AG09319 (cell line): ENCODE measurements around the gene GYPB.
"Not testable (repeated sequence)": the region's sequence is repeated elsewhere in the genome, so short reads cannot be mapped to it uniquely, and the experiment has no call there.

ENCODE experiments used
- DNase-seq: peaks from one replicate; pipeline ENCODE4 v3.0.0-alpha.2; 2010; ENCODE audit warnings: low read depth; ENCODE audit errors: extremely low read depth
- CTCF ChIP-seq: IDR thresholded peaks from 2 replicates; pipeline ENCODE4 v1.5.1; 2011; ENCODE audit warnings: low read depth, mild to moderate bottlenecking, inconsistent platforms, low read length, moderate library complexity

GYPB gene

GRCh38 chr4:143986180-143986579 lies 33.0 kb downstream of the GYPB start:
- no peak for DNase-seq
- no peak for TF ChIP-seq CTCF

DNA sequence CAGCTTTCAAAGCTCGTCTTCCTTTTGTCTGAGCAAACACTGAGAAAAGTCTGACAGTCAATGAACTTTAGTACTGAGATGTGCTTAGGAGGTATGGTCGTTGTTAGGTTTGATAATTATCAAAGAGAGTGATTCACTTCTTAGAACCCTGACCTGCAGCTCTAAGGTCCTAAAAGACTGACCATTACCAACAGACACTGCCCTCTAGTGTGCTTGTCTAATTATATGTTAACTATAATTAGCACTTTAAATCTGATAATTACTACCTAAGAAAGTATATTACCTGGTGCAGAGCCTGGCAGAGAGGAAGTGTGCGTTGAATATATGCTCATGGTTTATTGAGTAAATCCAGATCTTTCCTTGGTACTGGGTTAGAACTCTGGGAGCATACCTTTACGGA lies 38.4 kb downstream of the GYPB start:
- DNase-seq: not testable (repeated sequence)

DNA sequence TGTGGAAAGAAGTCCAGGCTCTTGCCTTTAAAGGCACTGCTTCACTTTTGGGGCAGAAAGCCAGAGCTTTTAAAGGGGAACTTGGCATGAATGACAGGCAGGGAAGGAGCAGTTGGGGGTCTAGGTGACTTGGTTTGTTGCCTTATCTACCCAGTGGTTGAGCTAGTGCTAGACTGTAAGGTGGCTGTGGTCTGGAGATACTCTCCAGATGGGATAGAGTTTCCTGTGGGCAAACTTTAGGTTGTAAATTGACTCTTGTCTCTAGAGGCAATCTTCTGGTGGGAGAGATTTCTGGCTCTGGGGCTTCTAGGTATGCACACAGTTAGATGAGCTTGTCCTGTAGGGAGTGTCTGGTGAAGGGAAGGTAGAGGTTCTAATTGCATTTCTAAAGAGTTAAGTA lies 43.7 kb downstream of the GYPB start:
- DNase-seq: not testable (repeated sequence)

- DNase-seq: not testable (repeated sequence)
These were observed 45.2 kb downstream of the GYPB start for GRCh38 chr4:143974021-143974420.

GRCh38 chr4:143961075-143961474 lies 58.1 kb downstream of the GYPB start:
- DNase-seq: no peak
- no peak for TF ChIP-seq CTCF

GRCh38 chr4:143955306-143955705 lies 63.9 kb downstream of the GYPB start:
- DNase-seq: not testable (repeated sequence)

GRCh38 chr4:143951458-143951972 lies 67.7 kb downstream of the GYPB start:
- DNase-seq: not testable (repeated sequence)

DNA sequence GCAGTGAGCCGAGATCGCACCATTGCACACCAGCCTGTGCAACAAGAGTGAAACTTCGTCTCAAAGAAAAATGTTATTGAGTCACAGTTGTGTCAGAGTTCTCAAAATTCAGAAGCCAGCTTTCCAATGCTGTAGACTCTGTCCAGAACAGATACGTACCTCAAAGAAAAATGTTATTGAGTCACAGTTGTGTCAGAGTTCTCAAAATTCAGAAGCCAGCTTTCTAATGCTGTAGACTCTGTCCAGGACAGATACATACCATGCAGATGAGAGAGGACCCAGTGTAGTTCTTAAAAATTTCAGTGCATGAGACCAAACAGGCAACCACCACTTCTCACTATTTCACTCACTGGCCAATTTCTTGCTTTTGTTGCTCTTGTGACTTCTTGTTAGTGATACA lies 68.2 kb downstream of the GYPB start:
- DNase-seq: not testable (repeated sequence)

DNA sequence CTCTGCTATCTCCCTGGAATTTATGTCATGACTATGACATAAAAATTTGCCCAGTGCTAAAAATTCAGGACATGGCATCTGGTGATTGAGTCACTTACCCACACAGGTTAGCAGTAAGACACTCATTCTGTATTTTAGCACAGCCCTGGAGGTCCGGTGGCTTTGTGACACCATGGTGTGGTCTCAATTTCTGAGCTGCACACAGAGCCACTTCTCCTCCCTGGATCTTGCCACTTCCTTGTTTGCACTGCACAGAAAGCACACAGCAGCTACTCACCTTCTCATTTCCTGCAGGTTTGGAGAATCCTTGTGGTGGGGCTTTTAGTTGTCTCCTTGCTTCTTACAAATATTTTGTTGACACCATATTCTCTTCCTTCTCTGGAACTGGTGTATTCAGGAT lies 69.0 kb downstream of the GYPB start:
- DNase-seq: not testable (repeated sequence)

DNA sequence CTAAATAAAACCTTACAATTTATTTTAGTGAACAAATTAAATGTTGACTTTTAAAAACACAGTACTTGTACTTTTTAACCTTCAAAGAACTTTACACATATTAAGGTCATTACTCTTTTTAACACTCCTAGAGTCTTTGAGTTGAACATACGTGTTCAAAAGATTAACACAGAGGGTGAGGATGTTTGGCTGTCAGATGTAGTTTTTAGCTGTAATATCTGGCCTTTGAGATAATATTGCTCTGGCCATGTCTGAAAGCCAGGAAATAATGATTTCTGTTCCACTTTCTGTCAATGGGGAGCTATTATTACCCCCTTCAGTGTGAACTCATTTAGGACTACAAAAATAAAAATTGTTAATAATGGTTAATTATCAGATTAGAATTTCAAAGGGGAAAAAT lies 71.7 kb downstream of the GYPB start:
- not testable (repeated sequence) for DNase-seq
